ENCODE results near the gene GATB.
"Not testable (repeated sequence)": the region's sequence is repeated elsewhere in the genome, so short reads cannot be mapped to it uniquely, and the experiment has no call there.

Gene GATB

GRCh38 chr4:151785484-151786157 is 24.8 kb upstream of the GATB start:
- FAIRE-seq: no peak
- DNase-seq (ENCODE audit: low spot score): no peak

DNA sequence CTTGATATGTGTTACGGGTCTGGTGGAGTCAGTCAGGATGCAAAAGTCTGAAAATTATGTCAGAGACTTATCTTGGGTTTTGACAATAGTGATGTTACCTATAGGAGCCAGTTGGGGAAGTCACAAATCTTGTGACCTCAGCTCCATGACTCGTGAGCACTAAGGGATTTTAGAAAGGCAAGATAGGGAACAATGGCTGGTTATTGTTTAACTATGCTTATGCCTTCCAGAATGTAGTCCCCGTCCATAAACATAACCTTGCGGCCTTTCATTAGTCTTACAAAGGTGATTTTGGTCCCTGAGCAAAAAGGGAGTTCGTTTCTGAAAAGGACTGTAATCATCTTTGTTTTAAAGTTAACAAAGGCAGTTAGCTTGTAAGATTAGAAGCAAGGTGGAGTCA is 23.9 kb upstream of the GATB start:
- FAIRE-seq (peak; percentile 56), DNase-seq (ENCODE audit: low spot score) (peak; percentile 41)

DNA sequence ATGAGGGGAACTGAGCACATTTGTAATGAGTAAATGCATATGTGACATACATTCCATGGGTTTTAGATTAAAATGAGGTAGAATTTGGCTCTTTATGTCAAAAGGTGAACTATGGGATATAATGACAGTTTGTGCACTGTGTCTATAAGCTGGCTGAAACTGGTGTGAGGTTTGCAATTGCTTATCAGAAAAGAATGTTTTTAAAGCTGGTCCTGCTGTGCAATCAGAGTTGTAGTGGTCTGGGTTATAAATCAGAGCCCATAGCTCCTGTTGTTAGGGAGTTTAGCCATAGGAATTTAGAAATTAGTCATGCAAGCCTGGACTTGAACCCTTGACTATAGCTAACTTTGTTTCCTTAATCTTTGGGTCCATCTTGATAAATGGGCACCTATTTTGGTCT is 23.1 kb upstream of the GATB start:
- DNase-seq (ENCODE audit: low spot score) (peak; percentile 24), FAIRE-seq (no peak)

GRCh38 chr4:151782296-151782695 is 21.5 kb upstream of the GATB start:
- FAIRE-seq: no peak
- DNase-seq (ENCODE audit: low spot score): no peak

GRCh38 chr4:151781026-151781425 is 20.2 kb upstream of the GATB start:
- DNase-seq (ENCODE audit: low spot score) (no peak), FAIRE-seq (no peak)

- FAIRE-seq: no peak
- DNase-seq (ENCODE audit: low spot score): no peak
These were observed 16.7 kb upstream of the GATB start for GRCh38 chr4:151777471-151777870.

DNA sequence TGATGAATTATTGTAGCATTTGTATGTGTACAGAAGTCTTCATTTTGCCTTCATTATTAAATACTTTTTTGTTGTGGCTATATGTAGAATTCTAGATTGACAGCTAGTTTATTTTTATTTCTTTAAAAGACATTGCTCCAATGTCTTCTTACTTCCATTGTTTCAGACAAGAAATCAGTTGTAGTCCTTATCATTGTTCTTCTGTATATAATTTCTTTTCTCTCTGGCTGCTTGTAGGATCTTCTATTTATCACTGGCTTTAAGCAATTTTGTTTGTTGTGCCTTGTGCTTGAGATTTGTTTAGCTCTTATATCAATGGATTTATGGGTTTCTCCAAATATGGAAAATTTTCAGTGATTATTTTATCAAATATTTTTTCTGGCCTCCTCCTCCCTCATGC is 13.5 kb upstream of the GATB start:
- FAIRE-seq: no peak

GRCh38 chr4:151772274-151772673 is 11.5 kb upstream of the GATB start:
- FAIRE-seq: no peak

More for the DNA sequence above, 13.5 kb upstream of the GATB start:
- DNase-seq (ENCODE audit: low spot score): no peak

DNA sequence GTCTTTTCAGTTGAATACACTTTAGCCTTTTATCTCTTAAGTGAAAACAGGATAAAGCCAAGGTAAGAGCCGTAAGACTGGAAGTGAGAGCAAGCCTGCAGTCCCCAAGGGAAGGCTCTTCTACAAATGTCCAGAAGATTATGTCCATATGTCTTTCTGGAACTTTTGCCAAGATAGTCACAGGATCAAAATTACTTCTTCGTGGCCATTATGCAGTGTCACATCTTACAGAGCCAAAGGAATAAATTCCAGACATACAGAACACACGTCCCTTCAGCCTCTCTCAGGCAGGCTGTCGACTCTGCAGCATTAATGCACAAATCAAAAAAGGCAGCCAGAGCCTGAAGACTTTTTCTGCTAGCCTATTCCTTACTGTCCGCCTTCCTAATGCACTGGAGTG is 10.9 kb upstream of the GATB start:
- DNase-seq (ENCODE audit: low spot score) (no peak), FAIRE-seq (no peak)

More at GRCh38 chr4:151772274-151772673, 11.5 kb upstream of the GATB start:
- no peak for DNase-seq (ENCODE audit: low spot score)

- DNase-seq (ENCODE audit: low spot score) (no peak), FAIRE-seq (no peak)
These were observed 9.3 kb upstream of the GATB start for GRCh38 chr4:151770154-151770553.

- DNase-seq (ENCODE audit: low spot score) (no peak), FAIRE-seq (no peak)
These were observed 8.0 kb upstream of the GATB start for GRCh38 chr4:151768835-151769234.

DNA sequence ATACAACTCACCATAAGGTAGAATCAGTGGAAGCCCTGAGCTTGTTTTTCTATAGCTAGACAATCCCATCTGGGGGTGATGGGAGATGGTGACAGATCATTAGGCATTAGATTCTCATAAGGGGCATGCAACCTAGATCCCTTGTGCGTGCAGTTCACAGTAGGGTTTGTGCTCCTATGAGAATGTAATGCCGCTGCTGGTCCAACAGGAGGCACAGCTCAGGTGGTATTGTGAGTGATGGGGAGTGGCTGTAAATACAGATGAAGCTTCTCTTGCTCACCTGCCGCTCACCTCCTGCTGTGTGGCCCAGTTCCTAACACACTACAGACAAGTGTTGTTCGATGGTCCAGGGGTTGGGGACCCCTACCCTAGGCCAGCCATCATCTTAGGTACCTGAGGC is 5.9 kb upstream of the GATB start:
- FAIRE-seq: no peak
- DNase-seq (ENCODE audit: low spot score): no peak

- FAIRE-seq (no peak), DNase-seq (ENCODE audit: low spot score) (no peak)
These were observed 805 bp downstream of the GATB start for GRCh38 chr4:151760002-151760401.

- FAIRE-seq (no peak), DNase-seq (ENCODE audit: low spot score) (no peak)
These were observed 7.8 kb downstream of the GATB start for GRCh38 chr4:151753056-151753455.

DNA sequence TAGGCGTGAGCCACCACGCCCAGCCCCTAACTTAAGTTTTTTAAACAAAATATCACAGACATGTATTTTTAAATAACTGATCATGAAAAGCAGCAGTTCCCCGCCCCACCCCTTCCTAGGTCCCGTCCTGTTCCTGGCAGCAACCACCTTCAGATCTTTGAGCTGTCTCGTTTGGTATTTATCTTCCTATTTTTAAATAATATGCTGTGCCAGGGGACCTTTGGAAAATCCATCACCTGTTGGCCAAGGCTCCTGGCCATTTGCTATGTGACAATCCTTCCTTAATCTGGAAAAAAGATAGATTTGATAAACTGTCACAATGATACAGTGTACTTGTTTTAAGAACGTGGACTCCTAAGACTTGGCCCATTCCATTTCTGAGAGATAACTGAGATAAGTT is 10.7 kb downstream of the GATB start:
- DNase-seq (ENCODE audit: low spot score) (no peak), FAIRE-seq (no peak)

DNA sequence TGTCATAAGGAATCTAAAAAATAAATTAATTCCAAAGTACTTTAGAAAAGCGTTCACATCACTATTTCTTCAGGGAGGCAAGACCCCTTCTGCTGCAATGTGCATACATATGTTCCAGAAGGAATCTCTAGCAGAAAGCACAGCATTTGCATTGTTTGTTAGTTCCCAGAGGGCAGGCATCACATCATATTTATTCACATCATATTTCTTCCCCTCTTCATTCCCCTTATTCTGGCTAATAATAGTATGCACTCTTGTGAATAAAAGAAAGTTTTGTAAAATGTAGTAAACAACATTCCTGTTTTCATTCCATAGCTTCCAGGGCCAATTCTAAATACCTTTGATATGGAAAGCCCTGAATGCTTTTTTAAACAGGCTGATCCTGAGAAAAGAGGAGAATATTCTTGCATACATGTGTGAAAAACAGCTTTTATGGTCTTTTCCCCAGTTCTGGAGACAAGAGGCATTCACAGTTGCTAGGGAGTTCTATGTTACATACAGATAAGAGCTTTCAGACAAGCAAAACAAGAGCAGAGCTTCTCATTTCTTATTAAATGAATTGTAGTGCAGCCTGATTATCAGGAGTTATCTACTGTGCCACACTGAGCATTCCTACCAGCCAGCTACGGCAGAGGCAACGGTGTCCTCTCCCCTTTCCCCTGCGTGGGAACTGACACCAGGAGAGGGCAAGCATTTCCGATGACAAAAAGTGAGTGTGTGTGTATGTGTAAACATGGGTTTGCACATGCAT is 15.2 kb downstream of the GATB start:
- no peak for DNase-seq (ENCODE audit: low spot score)
- no peak for FAIRE-seq

DNA sequence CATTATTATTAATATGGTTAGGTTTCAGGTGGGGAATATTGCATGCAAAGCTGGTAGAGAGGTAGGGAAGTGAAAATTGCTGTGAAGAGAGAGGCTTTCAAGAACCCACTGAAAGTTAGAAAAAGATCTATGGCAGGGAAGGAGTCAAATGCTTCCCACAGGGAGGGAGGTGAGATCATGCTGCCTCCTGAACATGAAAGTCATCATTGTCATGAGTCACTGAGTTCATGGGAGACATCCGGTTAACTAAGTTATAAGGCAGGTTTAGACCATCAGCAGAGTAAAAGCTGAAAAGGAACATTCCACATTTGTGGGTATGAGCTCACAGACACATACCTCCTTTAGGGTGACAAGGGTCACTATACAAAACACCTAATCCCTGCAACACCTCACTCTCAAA is 16.2 kb downstream of the GATB start:
- FAIRE-seq (peak; percentile 88), DNase-seq (ENCODE audit: low spot score) (peak; percentile 89)

GRCh38 chr4:151743894-151744293 is 16.9 kb downstream of the GATB start:
- FAIRE-seq: no peak
- DNase-seq (ENCODE audit: low spot score): no peak

- FAIRE-seq: no peak
- peak; percentile 9 for DNase-seq (ENCODE audit: low spot score)
These were observed 17.5 kb downstream of the GATB start for GRCh38 chr4:151743128-151743854.

GRCh38 chr4:151738720-151739517 is 21.9 kb downstream of the GATB start:
- DNase-seq (ENCODE audit: low spot score) (no peak), FAIRE-seq (no peak)

DNA sequence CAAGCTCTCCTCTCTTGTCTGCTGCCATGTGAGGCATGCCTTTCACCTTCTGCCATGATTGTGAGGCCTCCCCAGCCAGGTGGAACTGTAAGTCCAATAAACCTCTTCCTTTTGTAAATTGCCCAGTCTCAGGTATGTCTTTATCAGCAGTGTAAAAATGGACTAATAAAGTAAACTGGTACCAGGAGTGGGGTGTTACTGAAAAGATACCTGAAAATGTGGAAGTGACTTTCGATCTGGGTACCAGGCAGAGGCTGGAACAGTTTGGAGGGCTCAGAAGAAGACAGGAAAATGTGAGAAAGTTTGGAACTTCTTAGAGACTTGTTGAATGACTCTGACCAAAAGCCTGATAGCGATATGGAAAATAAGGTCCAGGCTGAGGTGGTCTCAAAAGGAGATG is 24.0 kb downstream of the GATB start:
- DNase-seq (ENCODE audit: low spot score); FAIRE-seq: not testable (repeated sequence)

GRCh38 chr4:151736361-151736760 is 24.4 kb downstream of the GATB start:
- DNase-seq (ENCODE audit: low spot score) (no peak), FAIRE-seq (no peak)
